ENCODE data around the gene PILRA. TPM values are rescaled to one million over a fixed set of nuclear protein-coding genes. Genes with fewer than 3 reads are reported as not detected.
"Not testable (repeated sequence)": the region's sequence is repeated elsewhere in the genome, so short reads cannot be mapped to it uniquely, and the experiment has no call there.

PILRA gene
- polyA plus RNA-seq, 1 experiment = 0.49 TPM

GRCh38 chr7:100372694-100373093 lies 593 bp upstream of the PILRA start:
- H3K27me3 ChIP-seq (ENCODE audit: control insufficient read depth, insufficient read depth, low read length) = no peaks in the 10 kb centered on the region
- CTCF ChIA-PET = no interaction called here
- DNase-seq (ENCODE audit: low read depth) = no peak
- no peak for TF ChIP-seq CTCF (IDR thresholded peaks at IDR 0.05; ENCODE audit: insufficient read depth, low read depth, low read length)
- no peaks in the 10 kb centered on the region for H3K36me3 ChIP-seq (ENCODE audit: control insufficient read depth, insufficient read depth, low read length)
- POLR2A ChIA-PET = no interaction called here
- no peak overlapping the region for H3K4me3 ChIP-seq (ENCODE audit: low read depth, low read length)

- H3K27me3 ChIP-seq (ENCODE audit: control insufficient read depth, insufficient read depth, low read length); H3K36me3 ChIP-seq (ENCODE audit: control insufficient read depth, insufficient read depth, low read length); DNase-seq (ENCODE audit: low read depth); CTCF ChIA-PET; POLR2A ChIA-PET; H3K4me3 ChIP-seq (ENCODE audit: low read depth, low read length): not testable (repeated sequence)
Observed at GRCh38 chr7:100373870-100374598, 747 bp downstream of the PILRA start.

- ChIA-PET CTCF (no interaction called here), POLR2A (no interaction called here)
- no peak for DNase-seq (ENCODE audit: low read depth)
- TF ChIP-seq CTCF (IDR thresholded peaks at IDR 0.05; ENCODE audit: insufficient read depth, low read depth, low read length) = no peak
- Histone ChIP-seq H3K36me3 (ENCODE audit: control insufficient read depth, insufficient read depth, low read length) (no peaks in the 10 kb centered on the region), H3K4me3 (ENCODE audit: low read depth, low read length) (no peak overlapping the region), H3K27me3 (ENCODE audit: control insufficient read depth, insufficient read depth, low read length) (no peaks in the 10 kb centered on the region)
Observed at GRCh38 chr7:100374601-100375000, 1.3 kb downstream of the PILRA start.

GRCh38 chr7:100376066-100376465 lies 2.8 kb downstream of the PILRA start:
- DNase-seq (ENCODE audit: low read depth) = no peak
- no peak for TF ChIP-seq CTCF (IDR thresholded peaks at IDR 0.05; ENCODE audit: insufficient read depth, low read depth, low read length)
- ChIA-PET CTCF (no interaction called here), POLR2A (no interaction called here)
- H3K36me3 ChIP-seq (ENCODE audit: control insufficient read depth, insufficient read depth, low read length) = no peaks in the 10 kb centered on the region
- no peaks in the 10 kb centered on the region for H3K27me3 ChIP-seq (ENCODE audit: control insufficient read depth, insufficient read depth, low read length)
- H3K4me3 ChIP-seq (ENCODE audit: low read depth, low read length) = no peak overlapping the region

GRCh38 chr7:100378114-100378755 lies 4.9 kb downstream of the PILRA start:
- peaks cover under 1% of the 10 kb centered on the region; the same call in 1 of the 2 replicates for H3K27me3 ChIP-seq (ENCODE audit: control insufficient read depth, insufficient read depth, low read length)
- H3K36me3 ChIP-seq (ENCODE audit: control insufficient read depth, insufficient read depth, low read length) = no peaks in the 10 kb centered on the region
- ChIA-PET CTCF (no interaction called here), POLR2A (no interaction called here)
- DNase-seq (ENCODE audit: low read depth) = no peak
- TF ChIP-seq CTCF (IDR thresholded peaks at IDR 0.05; ENCODE audit: insufficient read depth, low read depth, low read length) = no peak
- no peak overlapping the region for H3K4me3 ChIP-seq (ENCODE audit: low read depth, low read length)
